EH (cell line): ENCODE measurements around the gene IL10.
"Not testable (repeated sequence)": the region's sequence is repeated elsewhere in the genome, so short reads cannot be mapped to it uniquely, and the experiment has no call there.

Experiments
- DNase-seq: peaks from one replicate; pipeline ENCODE4 v3.0.0-alpha.2; 2015; ENCODE audit warnings: low read depth

IL10 gene

GRCh38 chr1:206765771-206766170 is 6.5 kb downstream of the IL10 start:
- DNase-seq, result not testable (repeated sequence)

- DNase-seq, result not testable (repeated sequence)
Observed at GRCh38 chr1:206762741-206763364, 9.4 kb downstream of the IL10 start.

GRCh38 chr1:206761159-206761768 is 11.0 kb downstream of the IL10 start:
- peak; percentile 34 for DNase-seq

GRCh38 chr1:206760590-206760989 is 11.7 kb downstream of the IL10 start:
- no peak for DNase-seq

GRCh38 chr1:206757524-206758266 is 14.6 kb downstream of the IL10 start:
- DNase-seq, result no peak

GRCh38 chr1:206754011-206754410 is 18.3 kb downstream of the IL10 start:
- DNase-seq, result peak; percentile 77

- peak; percentile 85 for DNase-seq
Observed at GRCh38 chr1:206753141-206753540, 19.2 kb downstream of the IL10 start.

- no peak for DNase-seq
Observed at GRCh38 chr1:206752481-206752880, 19.8 kb downstream of the IL10 start.

- DNase-seq, result no peak
Observed at GRCh38 chr1:206751891-206752290, 20.4 kb downstream of the IL10 start.

- no peak for DNase-seq
Observed at GRCh38 chr1:206748348-206749030, 23.8 kb downstream of the IL10 start.

GRCh38 chr1:206745301-206745700 is 27.0 kb downstream of the IL10 start:
- DNase-seq, result no peak

- DNase-seq, result peak; percentile 35
Observed at GRCh38 chr1:206744683-206745082, 27.6 kb downstream of the IL10 start.

- DNase-seq, result no peak
Observed at GRCh38 chr1:206742719-206743383, 29.4 kb downstream of the IL10 start.

GRCh38 chr1:206741142-206741701 is 31.1 kb downstream of the IL10 start:
- no peak for DNase-seq

- DNase-seq, result peak; percentile 77
Observed at GRCh38 chr1:206739411-206740076, 32.8 kb downstream of the IL10 start.

GRCh38 chr1:206738370-206739366 is 33.6 kb downstream of the IL10 start:
- peak; percentile 41 for DNase-seq

GRCh38 chr1:206737729-206738201 is 34.5 kb downstream of the IL10 start:
- DNase-seq, result no peak

GRCh38 chr1:206736878-206737728 is 35.2 kb downstream of the IL10 start:
- DNase-seq, result no peak

- peak; percentile 58 for DNase-seq
Observed at GRCh38 chr1:206735553-206736031, 36.7 kb downstream of the IL10 start.
